NCI-H128 (cell line): ENCODE measurements around the gene TPCN1.

Source experiments
- DNase-seq: peaks from one replicate; lab custom pipeline; 2025; ENCODE audit not compliant: unreplicated experiment; lab: John Stamatoyannopoulos, UW

The TPCN1 gene

DNA sequence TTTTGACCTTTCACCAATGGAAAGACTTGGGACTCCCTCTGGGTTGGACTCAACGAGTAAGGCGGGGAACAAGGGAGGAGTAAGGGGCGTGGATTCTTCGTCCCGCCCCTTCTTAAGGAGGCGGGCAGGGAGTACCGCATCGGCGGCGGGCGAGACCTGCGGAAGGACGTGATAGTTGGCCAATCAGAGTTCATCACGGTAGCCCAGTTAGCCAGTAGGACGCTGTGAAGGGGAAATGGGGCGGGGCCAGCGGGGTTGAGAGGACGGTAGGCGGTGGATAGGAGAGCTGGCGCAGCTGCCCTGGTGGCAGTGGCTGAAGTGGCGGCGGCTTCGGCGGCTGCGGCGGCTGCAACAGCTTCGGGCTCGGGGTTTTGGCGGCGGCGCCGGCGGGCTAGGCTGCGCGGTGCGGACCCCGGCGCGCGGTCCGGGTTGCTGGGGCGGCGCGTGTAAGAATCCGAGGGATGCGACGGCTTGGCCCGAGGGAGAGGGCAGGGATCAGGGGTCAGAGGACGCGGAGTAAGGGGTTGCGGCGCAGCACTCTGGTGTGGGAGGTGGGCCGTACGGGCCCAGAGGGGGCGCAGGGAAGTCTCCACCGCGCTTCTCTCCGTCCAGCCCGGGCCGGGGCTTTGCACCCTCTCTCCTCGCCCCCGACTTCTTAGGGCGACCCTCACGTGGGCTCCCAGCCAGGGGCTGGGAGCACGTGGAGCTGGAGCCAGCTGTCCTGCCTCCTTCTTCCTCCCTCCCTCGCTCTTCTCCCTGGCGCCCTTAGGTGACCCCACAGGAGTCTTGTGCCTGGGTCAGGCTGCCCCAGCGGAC, at the start of gene TPCN1:
TPCN1 (plus strand) TSS at position 284 of the 816 bp plus-strand sequence. CDS start 5,389 bp downstream, outside the sequence.
- peak; percentile 100 for DNase-seq

DNA sequence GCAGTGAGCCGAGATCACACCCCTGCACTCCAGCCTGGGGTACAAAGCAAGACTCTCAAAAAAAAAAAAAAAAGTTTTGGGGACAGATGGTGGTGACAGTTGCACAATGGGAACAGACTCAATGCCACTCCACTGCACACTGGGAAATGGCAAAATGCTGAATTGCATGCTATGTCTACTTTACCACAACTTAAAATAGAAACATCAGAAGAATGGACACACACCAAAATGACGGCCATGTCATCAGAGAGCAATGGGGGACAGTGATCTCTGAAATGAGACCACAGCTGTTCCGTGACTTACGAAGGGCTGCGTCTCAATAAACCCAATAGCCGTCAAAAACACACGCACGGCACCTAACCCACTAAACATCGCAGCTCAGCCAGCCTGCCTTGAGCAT, 49.7 kb upstream of the TPCN1 start:
- DNase-seq = no peak

DNA sequence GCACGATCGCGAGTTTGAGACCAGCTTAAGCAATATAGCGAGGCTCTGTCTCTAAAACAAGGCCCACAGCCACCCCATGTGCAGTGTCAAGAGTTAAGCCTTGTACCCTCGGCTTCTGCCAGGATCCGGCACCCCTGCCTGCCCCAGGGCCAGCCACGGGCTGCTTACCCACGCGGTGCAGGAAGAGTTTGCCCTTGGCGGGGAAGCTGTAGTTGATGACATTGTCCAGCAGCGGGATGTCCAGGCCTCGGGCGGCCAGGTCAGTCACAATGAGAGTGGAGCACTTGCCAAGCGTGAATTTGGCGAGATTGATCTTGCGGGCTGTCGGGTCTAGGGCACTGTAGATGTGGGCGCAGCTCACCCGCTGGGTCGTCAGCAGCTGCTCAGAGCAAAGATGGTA, 49.1 kb upstream of the TPCN1 start:
- DNase-seq = no peak

DNA sequence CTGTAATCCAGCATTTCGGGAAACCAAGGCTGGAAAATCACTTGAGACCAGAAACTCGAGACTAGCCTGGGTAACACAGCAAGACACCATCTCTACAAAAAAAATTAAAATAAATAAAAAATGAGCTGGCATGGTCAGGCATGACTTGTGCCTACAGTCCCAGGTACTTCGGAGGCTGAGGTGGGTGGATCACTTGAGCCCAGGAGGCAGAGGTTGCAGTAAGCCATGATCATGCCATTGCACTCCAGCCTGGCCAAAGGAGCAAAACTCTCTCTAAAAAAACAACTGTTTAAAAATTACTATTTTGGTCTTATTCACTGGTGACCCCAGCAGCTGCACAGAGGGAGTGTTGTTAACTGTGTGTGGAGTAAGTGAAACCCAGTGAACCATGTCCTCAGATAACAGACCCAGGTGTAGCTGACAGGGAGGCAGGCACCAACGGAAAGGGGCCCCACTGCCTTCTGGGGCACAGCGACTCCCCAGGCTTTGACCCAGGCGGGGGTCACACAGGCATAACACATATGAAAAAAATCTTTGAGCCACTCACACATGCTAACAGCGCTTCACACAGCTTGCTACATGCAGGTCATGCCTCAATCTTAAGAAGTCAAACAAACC, 48.1 kb upstream of the TPCN1 start:
- DNase-seq = no peak

DNA sequence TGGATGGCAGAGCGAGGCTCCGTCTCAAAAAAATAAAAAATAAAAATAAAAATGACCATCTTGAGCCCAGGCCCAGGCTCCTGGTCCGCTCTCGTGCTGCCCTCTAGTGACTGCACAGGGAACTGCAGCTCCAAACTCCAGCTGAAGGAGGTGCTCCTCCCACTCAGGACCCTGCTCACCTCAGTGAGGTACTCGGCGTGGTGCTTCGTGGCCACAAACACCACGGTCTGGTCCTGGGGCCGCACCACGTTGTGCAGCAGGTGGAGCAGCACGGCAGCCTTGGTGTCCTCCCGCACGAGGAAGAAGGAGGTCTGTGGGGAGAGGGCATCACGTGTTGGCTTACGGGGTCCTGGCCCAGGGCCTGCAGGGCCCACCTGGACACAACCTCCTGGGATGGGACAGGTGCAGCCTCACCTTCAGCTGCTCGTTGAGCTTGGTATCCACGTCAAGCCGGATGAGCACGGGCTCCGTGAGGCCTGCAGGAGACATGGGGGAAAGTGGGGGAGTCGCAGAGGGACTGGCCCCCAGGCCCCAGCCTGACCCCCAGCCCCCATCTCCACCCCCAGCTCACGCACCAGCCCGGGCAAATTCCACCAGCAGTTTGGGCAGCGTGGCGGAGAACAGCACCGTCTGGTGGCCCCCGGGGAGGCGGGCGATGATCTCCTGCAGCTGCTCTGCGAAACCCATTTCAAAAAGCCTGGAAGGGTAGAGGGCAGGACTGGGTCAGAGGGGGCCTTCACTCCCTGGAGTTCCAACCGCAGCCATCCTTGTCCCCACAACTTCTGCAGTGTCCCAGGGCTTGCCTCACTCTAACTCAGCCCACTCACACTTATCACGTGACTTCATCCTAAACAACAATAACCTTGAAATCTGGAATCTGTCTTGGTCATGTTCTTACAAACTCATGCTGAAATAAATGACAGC, 46.5 kb upstream of the TPCN1 start:
- no peak for DNase-seq

DNA sequence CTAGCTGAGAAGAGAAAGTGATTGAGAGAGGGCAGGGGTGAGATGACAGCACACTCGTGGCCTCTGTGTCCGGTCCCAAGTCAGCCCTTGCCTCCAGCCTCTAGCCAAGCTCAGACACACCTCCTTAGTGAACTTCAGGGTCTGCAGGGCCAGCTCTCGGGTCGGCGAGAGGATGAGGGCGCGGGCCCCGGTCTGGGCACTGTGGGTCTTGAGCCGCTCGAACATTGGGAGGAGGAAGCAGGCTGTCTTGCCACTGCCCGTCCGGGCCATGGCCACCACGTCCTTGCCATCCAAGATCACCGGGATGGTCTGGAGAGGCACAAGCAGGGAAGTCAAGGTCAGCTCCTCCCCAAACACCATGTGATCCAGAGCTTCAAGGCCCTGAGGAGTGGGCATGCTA, 42.2 kb upstream of the TPCN1 start:
- DNase-seq = no peak

DNA sequence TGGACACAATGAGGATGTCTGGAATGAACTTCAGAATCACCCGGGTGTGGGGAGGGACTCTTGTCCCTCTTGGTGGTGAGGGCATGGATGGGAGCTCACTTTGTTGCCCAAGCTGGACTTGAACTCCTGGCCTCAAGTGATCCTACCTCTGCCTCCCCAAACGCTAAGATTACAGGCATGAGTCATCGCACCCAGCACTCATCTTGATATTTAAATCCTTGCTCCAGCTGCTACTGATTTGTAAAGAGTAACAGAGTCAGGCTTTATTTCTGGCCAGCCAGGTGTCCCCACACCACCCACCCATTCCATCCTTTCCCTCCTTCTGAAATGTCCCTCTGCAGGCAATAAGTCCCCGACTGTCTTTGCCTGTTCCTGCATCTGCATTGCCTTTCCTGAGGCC, 40.9 kb upstream of the TPCN1 start:
- no peak for DNase-seq

DNA sequence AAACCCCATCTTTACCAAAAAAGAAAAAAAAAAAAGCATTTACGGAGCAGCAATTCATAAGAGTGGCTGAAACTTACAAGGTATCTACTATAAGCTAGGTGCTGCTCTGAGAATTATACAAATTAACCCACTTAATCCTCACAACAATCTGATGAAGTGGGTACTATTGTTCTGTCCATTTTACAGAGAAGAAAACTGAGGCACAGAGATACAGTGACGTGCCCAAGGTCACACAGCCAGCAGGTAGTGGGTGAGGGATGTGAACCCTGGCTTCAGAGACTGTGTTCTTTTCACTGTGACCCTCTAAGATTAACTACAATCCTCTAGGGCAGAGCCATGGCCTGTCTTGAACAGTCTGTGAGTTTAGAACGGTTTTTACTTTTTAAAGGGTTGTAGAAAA, 39.3 kb upstream of the TPCN1 start:
- no peak for DNase-seq

DNA sequence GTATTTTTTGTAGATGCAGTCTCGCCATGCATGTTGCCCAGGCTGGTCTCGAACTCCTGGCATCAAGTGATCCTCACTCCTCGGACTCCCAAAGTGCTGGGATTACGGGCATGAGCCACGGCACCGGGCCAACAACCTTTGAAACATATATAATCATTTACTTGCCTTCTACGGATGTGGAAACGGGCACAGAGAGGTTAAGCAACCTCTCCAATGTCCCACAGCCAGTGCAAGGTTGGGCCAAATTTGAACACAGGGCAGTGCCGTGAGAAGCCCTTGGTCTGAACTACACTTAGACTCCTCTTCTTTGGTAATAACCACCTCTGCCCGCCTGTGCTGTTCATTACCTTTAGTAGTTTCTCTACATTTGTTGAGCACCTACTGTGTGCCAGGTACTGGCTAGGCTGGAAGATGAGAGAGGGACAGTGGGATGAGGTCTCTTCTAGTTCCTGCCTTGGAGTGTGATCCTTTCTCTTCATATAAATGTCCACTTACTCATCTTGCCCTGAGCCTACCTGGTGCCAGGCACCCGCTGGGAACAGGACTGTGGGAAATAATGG, 38.2 kb upstream of the TPCN1 start:
- DNase-seq = no peak

DNA sequence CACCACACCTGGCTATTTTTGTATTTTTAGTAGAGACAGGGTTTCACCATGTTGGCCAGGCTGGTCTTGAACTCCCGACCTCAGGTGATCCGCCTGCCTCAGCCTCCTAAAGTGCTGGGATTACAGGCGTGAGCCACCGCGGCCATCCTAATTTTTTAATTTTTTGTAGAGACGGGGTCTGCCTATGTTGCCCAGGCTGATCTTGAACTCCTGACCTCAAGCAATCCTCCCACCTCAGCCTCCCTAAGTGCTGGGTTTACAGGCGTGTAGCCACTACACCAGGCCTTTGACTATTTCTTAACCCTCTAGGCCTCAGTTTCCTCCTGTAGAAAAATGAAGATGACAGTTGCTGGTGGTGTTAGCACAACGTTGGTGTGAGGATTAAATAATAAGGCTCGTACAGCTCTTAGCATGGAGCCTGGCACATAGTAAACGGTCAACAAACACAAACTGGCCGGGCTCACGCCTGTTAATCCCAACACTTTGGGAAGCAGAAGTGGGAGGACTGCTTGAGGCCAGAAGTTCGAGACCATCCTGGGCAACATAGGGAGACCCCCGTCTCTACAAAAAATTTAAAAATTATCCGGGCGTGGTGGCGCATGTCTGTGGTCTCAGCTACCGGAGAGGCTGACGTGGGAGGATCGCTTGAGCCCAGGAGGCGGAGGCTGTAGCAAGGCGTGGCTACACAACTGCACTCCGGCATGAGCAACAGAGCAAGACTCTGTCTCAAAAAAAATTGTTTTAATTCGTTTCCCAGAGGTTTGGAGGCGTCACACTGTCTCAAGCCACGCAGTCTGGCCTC, 37.0 kb upstream of the TPCN1 start:
- DNase-seq = no peak

DNA sequence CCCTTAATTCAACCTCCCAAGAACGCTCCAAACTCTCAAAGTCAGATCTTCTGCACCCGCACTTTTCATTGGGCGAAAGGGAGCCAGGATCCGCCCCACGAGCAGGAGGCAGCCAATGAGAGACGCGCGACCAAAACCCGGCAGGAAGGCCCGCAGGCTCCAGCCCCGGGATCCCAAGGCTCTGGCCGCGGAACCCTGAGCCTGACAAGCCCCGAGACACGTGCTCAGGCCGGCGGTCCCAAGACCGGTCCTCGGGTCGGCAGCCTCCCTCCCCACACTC, 36.4 kb upstream of the TPCN1 start:
- peak; percentile 49 for DNase-seq

DNA sequence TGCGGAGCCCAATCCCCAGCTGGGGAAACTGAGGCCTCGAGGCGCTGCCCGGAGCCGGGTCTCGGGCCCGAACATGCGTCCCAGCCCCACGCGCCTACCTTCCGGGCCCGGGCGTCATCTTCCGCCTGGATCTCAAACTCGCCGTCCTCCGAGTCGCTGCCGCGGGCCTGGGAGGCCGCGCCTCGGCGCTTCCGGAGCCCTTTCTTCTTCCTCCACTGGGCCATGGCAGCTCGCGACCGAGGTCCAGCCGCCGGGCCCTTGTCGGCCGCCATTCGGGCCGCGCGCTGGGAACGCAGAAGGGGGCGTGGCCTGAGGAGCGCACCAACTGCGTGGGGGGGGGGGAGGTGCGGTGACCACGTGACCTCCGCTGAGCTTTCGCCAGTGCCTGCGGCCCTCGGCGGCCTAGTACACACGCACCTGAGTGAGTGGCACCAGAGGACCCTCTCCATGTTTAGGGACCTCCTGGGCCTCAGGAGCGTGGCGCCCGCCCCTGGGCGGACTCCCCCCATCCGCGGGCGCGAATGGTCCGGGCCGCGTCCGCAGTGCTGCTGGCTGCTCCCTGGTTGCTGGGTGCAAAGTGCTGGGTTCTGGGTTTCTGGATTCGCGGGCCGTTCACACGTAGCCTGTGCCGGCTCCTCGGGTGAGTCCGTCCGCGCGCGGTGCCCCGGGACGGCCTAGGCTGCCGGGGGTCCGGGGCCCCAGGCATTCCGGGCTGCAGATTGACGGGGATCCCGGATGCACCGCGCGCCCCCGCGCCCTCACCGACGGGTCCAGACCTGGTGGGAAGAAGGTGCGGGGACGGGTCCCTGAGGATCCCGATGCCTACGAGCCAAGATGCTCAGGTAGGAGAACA, 35.9 kb upstream of the TPCN1 start, which contains the start of the genes DDX54 and RITA1:
DDX54 (minus strand) TSS at position 299 of the 853 bp plus-strand sequence; CDS start at position 272, 27 bp downstream.
RITA1 (plus strand) TSS at position 542 of the 853 bp plus-strand sequence. CDS start 1,026 bp downstream, outside the sequence.
- DNase-seq = peak; percentile 47

DNA sequence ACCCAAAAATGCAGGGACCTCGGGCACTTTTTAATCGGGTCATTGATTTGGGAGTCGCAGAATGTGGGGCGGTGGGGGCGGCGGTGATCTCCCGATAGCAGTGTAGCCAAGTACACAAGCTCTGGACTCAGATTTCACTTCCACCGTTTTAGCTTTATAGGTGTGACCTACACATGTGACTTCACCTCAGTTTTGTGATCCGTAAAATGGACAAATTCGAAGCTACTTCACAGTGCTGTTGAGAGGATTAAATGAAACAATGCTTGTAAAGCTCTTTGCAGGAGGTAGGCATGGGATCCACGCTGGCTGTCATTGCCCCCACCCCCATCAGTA, 35.3 kb upstream of the TPCN1 start:
- DNase-seq = no peak

DNA sequence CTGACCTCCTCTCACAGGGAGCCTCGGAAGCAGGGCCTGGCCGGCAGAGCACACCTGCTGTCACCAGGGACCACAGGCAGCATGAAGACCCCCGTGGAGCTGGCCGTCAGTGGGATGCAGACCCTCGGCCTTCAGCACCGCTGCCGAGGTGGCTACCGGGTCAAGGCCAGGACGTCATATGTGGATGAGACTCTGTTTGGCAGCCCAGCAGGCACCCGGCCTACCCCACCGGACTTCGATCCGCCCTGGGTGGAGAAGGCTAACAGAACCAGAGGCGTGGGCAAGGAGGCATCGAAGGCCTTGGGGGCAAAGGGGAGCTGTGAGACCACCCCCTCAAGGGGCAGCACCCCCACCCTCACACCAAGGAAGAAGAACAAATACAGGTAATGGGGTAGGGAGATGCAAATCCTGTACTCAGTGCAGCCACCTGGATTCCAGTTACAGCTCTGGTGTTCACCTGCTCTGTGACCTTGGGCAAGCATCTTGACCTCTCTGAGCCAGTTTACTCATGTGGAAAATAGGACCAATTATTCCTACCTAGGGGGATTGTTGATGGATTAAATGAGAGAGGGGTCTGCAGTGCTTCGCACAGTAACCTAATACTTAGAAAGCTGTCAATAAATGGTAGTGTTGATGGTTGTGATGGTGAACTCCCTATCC, 34.5 kb upstream of the TPCN1 start:
- DNase-seq = no peak

DNA sequence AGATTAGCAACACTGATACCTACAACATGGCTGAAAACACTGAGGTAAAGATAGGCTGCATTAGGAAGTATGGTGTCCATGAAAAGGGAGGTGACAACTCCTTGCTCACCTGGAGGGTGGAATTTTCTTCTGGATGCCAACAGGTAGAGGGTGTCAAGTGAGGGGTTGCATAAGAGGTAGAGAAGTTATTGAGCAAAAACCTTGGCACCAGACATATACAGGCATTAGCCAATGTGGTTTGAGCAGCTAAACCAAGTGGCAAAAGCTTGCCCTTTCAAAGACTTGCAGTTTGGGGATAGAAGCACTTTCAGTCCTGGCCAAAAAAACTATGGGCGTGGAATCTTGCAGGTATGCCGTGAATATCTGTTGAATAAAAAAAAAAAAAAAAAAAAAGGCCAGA, 31.9 kb upstream of the TPCN1 start:
- no peak for DNase-seq

DNA sequence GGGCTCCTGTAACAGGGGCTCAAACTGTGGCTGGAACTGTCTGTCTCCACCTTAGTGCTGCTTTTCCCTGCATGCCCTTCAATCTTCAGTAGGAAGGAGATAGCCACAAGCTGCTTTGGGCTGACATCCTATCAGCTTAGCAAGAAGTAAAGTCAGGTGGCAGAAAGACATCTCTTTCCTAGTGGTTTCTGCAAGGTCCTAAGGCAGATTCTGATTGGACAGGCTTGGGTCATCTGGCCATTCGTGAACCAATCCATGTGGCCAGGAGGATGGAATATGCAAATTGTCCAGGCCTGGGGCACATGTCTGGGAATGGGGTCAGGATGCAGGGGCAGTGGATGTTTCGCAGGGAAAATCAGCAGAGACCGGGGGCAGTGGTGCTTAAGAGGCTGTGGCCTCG, 30.5 kb upstream of the TPCN1 start:
- no peak for DNase-seq

DNA sequence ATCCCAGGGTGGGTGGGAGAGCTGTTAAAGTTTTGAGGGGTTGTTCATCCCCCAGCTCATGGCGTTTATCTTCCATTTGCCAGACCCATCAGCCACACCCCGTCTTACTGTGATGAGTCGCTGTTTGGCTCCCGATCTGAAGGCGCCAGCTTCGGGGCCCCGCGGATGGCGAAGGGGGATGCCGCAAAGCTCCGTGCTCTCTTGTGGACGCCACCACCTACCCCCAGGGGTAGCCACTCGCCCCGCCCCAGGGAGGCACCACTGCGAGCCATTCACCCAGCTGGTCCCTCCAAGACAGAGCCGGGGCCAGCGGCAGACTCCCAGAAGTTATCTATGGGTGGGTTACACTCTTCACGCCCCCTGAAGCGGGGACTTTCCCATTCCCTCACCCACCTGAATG, 30.0 kb upstream of the TPCN1 start:
- no peak for DNase-seq

DNA sequence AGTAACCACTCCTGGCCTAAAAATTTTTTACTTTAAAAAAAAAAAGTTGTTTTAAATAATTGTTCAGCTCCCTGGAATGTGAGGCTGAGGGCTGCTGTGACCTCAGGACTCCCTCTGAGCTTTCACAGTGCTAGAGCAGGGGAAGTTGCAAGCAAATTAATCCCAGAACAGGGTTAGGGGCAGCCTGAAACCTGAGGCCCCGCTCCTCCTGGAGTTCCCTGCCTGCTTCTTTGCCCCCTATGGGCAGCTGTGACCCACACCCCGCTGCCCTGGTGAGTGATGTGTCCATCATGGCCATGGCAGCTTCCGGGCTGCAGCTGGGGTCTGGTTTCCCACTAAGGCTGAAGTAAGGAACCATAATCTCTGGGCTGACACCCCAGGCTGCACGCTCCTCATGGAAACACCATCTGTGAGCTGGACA, 26.3 kb upstream of the TPCN1 start:
- DNase-seq = no peak

DNA sequence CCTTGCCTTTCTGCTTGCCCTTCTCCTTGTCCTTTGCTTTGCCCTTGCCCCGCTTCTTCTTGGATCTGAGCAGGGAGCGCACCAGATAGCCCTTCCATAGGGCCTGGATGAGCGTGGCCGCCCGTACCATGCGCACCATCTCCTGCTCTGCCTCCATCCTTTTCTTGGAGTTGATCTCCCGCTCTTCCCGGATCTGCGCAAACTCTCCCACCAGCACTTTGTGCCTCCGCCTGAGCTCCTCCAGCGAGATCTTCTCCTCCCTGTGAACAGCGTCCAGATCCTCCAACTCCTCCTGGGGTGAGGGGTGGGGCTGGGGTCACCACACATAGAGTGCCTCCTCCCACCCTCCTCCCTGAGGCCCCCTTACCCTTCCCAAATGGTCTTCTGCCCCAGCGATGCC, 25.7 kb upstream of the TPCN1 start:
- no peak for DNase-seq
